IMR-90 (cell line): ENCODE results near the gene MTA3. TPM values are rescaled to one million over a fixed set of nuclear protein-coding genes. Genes with fewer than 3 reads are reported as not detected.
A peak's percentile ranks its signal among the peaks of the same experiment; 100 is the strongest.

Experiments used
- ATAC-seq: fragments of 200-7000 bp; cut with Tn5 transposase; 2 replicates; pipeline ENCODE4 v1.9.1; 2020; ENCODE audit warnings: low read depth, mild to moderate bottlenecking, moderate library complexity
- BruUV-seq: library from RNA; stranded (reverse); fragments of 400-500 nt; replicated peaks from 2 replicates; lab custom pipeline; 2021; lab: Mats Ljungman, UMichigan
- CTCF ChIA-PET: fragments of 300-600 bp; formaldehyde crosslinking; extraction: SDS; loops from one replicate; lab custom pipeline; 2021; ENCODE audit warnings: antibody characterized with exemption; lab: Yijun Ruan, JAX
- POLR2A ChIA-PET: fragments of 300-600 bp; sonication (Branson Sonifier 250); formaldehyde crosslinking; loops from one replicate; lab custom pipeline; 2022; ENCODE audit warnings: antibody characterized with exemption; ENCODE audit not compliant: unreplicated experiment; lab: Charles Lee
- DNase-seq: peaks from one replicate; pipeline ENCODE4 v3.0.0; 2013
- H2AFZ ChIP-seq: replicated peaks from 2 replicates; pipeline ENCODE3; 2013; ENCODE audit warnings: low read length, mild to moderate bottlenecking; ENCODE audit not compliant: poor library complexity
- H2AK5ac ChIP-seq: 2 replicates; pipeline ENCODE4 v1.6.1; 2013; ENCODE audit warnings: low read depth, low read length, inconsistent platforms
- H2AK9ac ChIP-seq: replicated peaks from 2 replicates; pipeline ENCODE3; 2013; ENCODE audit warnings: mild to moderate bottlenecking, low read depth, low read length, moderate library complexity; ENCODE audit not compliant: poor library complexity
- H2BK120ac ChIP-seq: 2 replicates; pipeline ENCODE4 v1.6.1; 2013; ENCODE audit warnings: low read depth, low read length, inconsistent platforms
- H2BK15ac ChIP-seq: 3 replicates; pipeline ENCODE4 v1.6.1; 2013; ENCODE audit warnings: low read depth, low read length, inconsistent platforms
- H2BK20ac ChIP-seq: 2 replicates; pipeline ENCODE4 v1.6.1; 2013; ENCODE audit warnings: low read depth, mild to moderate bottlenecking, inconsistent platforms, low read length, moderate library complexity
- H2BK5ac ChIP-seq: 2 replicates; pipeline ENCODE4 v1.6.1; 2013; ENCODE audit warnings: mild to moderate bottlenecking, low read depth, low read length, inconsistent platforms; ENCODE audit not compliant: poor library complexity, severe bottlenecking
- H3K14ac ChIP-seq: replicated peaks from 2 replicates; pipeline ENCODE4 v1.6.1; 2013; ENCODE audit warnings: low read depth, low read length, inconsistent platforms
- H3K18ac ChIP-seq: 2 replicates; pipeline ENCODE4 v1.6.1; 2013; ENCODE audit warnings: low read depth, low read length, control low read depth
- H3K23ac ChIP-seq: 2 replicates; pipeline ENCODE4 v1.6.1; 2013; ENCODE audit warnings: low read depth, low read length, inconsistent platforms
- H3K27ac ChIP-seq: 2 replicates; pipeline ENCODE4 v1.5.1; 2013; ENCODE audit warnings: mild to moderate bottlenecking, control low read depth, low read length; ENCODE audit not compliant: insufficient read depth
- H3K27me3 ChIP-seq: 2 replicates; pipeline ENCODE4 v1.6.1; 2013; ENCODE audit warnings: low read length; ENCODE audit not compliant: control insufficient read depth, insufficient read depth
- H3K36me3 ChIP-seq: 2 replicates; pipeline ENCODE4 v1.6.1; 2013; ENCODE audit warnings: low read length, mixed read lengths; ENCODE audit not compliant: control insufficient read depth, insufficient read depth
- H3K4ac ChIP-seq: 2 replicates; pipeline ENCODE4 v1.6.1; 2013; ENCODE audit warnings: low read depth, low read length, inconsistent platforms
- H3K4me1 ChIP-seq: 2 replicates; pipeline ENCODE4 v1.6.1; 2013; ENCODE audit warnings: low read length, mixed read lengths; ENCODE audit not compliant: control insufficient read depth, insufficient read depth
- H3K4me2 ChIP-seq: 2 replicates; pipeline ENCODE4 v1.6.1; 2013; ENCODE audit warnings: low read depth, mild to moderate bottlenecking, control low read depth, low read length, moderate library complexity
- H3K4me3 ChIP-seq: 2 replicates; pipeline ENCODE4 v1.5.1; 2013; ENCODE audit warnings: low read depth, mild to moderate bottlenecking, control low read depth, low read length, moderate library complexity; ENCODE audit not compliant: insufficient read depth
- H3K56ac ChIP-seq: 2 replicates; pipeline ENCODE4 v1.6.1; 2013; ENCODE audit warnings: low read length, inconsistent platforms; ENCODE audit not compliant: insufficient read depth; ENCODE audit errors: extremely low read depth
- H3K79me1 ChIP-seq, 2 experiments: 2 replicates each; pipeline ENCODE4 v1.6.1; 2013; ENCODE audit warnings: low read length in 2 of 2, inconsistent platforms in 1 of 2, low read depth in 1 of 2
- H3K9ac ChIP-seq: 2 replicates; pipeline ENCODE4 v1.6.1; 2013; ENCODE audit warnings: low read depth, low read length, control low read depth
- H3K9me1 ChIP-seq: 2 replicates; pipeline ENCODE4 v1.6.1; 2013; ENCODE audit warnings: low read length, inconsistent platforms; ENCODE audit not compliant: insufficient read depth
- H3K9me3 ChIP-seq: 2 replicates; pipeline ENCODE4 v1.6.1; 2013; ENCODE audit warnings: low read length; ENCODE audit not compliant: control insufficient read depth, insufficient read depth
- H4K20me1 ChIP-seq: 2 replicates; pipeline ENCODE4 v1.6.1; 2013; ENCODE audit warnings: low read length, inconsistent platforms; ENCODE audit not compliant: insufficient read depth
- H4K5ac ChIP-seq: 2 replicates; pipeline ENCODE4 v1.6.1; 2013; ENCODE audit warnings: mild to moderate bottlenecking, low read depth, low read length, control low read depth
- H4K8ac ChIP-seq, 2 experiments: 2 replicates each; pipeline ENCODE4 v1.6.1; 2013; ENCODE audit warnings: low read depth in 2 of 2, low read length in 2 of 2, control low read depth in 1 of 2, inconsistent platforms in 1 of 2
- H4K91ac ChIP-seq: 2 replicates; pipeline ENCODE4 v1.6.1; 2013; ENCODE audit warnings: low read depth, low read length, inconsistent platforms; ENCODE audit not compliant: insufficient read depth
- CEBPB ChIP-seq: IDR thresholded peaks from 2 replicates; pipeline ENCODE4 v1.6.1; 2012; ENCODE audit warnings: low read depth, low read length, improper control_type of control experiment
- MAZ ChIP-seq: IDR thresholded peaks from 2 replicates; pipeline ENCODE4 v1.6.1; 2012; ENCODE audit warnings: low read depth, mild to moderate bottlenecking, low read length, improper control_type of control experiment, moderate library complexity, borderline replicate concordance
- NFE2L2 ChIP-seq: fragments of 150-350 bp; IDR thresholded peaks from 2 replicates; pipeline ENCODE4 v1.6.1; 2016; ENCODE audit warnings: low read depth, mild to moderate bottlenecking, low read length
- RAD21 ChIP-seq: IDR thresholded peaks from 2 replicates; pipeline ENCODE4 v1.6.1; 2012; ENCODE audit warnings: low read length, improper control_type of control experiment
- SMC3 ChIP-seq: fragments of 150-350 bp; IDR thresholded peaks from 2 replicates; pipeline ENCODE4 v1.6.1; 2016; ENCODE audit warnings: low read depth, mild to moderate bottlenecking, antibody characterized with exemption, low read length, moderate library complexity
- WGBS, 2 experiments: methylation state at CpG; one replicate each; pipeline versions ENCODE4 v1.1.5 to v1.1.7; 2013; ENCODE audit warnings: missing lambda C conversion rate in 2 of 2; ENCODE audit not compliant: insufficient read length in 1 of 2; ENCODE audit errors: extremely low coverage in 2 of 2; 5-methylcytosine and 5-hydroxymethylcytosine counted together
- dilution Hi-C: fragments of 300-500 bp; cut with HindIII; formaldehyde crosslinking; loops from one replicate; pipeline ENCODE4 v1.14.3; 2018; ENCODE audit warnings: low sequenced_read_pairs; ENCODE audit not compliant: unreplicated experiment
- in situ Hi-C: fragments of 300-500 bp; cut with MboI; formaldehyde crosslinking; loops from 3 replicates; pipeline ENCODE4 v1.14.3; 2019; ENCODE audit warnings: low sequenced_read_pairs, inconsistent platforms, mixed read lengths
- intact Hi-C: fragments of 100-400 bp; cut with micrococcal nuclease; formaldehyde crosslinking; loops from 2 replicates; pipeline ENCODE4 v1.10.0; 2022
- polyA plus RNA-seq, 3 experiments: library from polyadenylated mRNA; depleted of rRNA; stranded (reverse); fragments of >200 nt; gene quantifications; 2 replicates each; pipeline ENCODE4 v1.2.3, GENCODE V29; 2012; ENCODE audit warnings: low replicate concordance in 1 of 3
- total RNA-seq: library from RNA; depleted of rRNA; stranded (reverse); fragments of >200 nt; gene quantifications from 2 replicates; pipeline ENCODE4 v1.2.3, GENCODE V29; 2012
- TF ChIP-seq, protein P1 (sequence below): conservative IDR thresholded peaks from 2 replicates; pipeline ENCODE4 v1.5.1; 2012; ENCODE audit warnings: mild to moderate bottlenecking, low read depth, low read length, improper control_type of control experiment

MTA3 gene
- total and polyA plus RNA-seq, 2 of the 4 experiments (the other 2 are of a cell fraction) = 31.9 to 34.3 TPM

DNA sequence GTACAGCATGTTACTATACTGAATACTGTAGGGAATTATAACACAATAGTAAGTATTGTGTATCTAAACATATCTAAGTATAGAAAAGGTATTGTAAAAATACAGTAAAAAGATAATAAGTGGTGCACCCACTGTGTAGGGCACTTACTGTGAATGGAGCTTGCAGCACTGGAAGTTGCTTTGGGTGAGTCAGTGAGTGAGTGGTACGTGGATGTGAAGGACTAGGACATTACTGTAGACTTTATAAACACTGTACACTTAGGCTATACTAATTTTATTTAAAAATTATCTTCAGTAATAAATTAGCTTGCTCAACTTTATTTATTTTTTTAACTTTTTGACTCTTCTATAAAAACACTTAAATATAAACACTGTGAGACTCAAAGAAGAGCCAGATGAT is 82.6 kb downstream of the MTA3 start:
- Histone ChIP-seq H3K4me2 (no peak overlapping the region), H2AK5ac (no peak overlapping the region), H2BK5ac (no peak overlapping the region), H3K27me3 (no peaks in the 10 kb centered on the region), H3K9me3 (no peaks in the 10 kb centered on the region), H3K9ac (no peak overlapping the region), H4K8ac (no peak overlapping the region), H2AFZ (no peak overlapping the region), H2BK15ac (no peak overlapping the region), H3K4ac (no peak overlapping the region), H4K91ac (no peak overlapping the region), H3K36me3 (peaks cover 5% of the 10 kb centered on the region), H3K23ac (no peak overlapping the region), H3K9me1 (peaks cover 3% of the 10 kb centered on the region), H3K4me1 (peaks cover 2% of the 10 kb centered on the region), H2BK120ac (no peak overlapping the region), H3K14ac (no peak overlapping the region), H4K20me1 (peaks cover 5% of the 10 kb centered on the region; the same call in 1 of the 2 replicates), H2BK20ac (no peak overlapping the region), H3K79me1 (peaks cover 0 to 16% of the 10 kb centered on the region in 2 experiments; a peak in 3 of 4 replicates), H4K5ac (no peak overlapping the region), H3K56ac (no peak overlapping the region), H3K18ac (no peak overlapping the region), H3K27ac (no peak overlapping the region), H2AK9ac (no peak overlapping the region), H3K4me3 (no peak overlapping the region)
- intact Hi-C loops = no loop called here
- ChIA-PET POLR2A (no interaction called here), CTCF (interaction anchor here (0.8 to 1.0 kb wide), 2 partner anchors 10 to 12 kb away, joined by 3 read pairs; no protein-coding TSS in a partner anchor)
- ATAC-seq (peak; percentile 91), DNase-seq (peak; percentile 72)
- dilution Hi-C loops = no loop called here
- TF ChIP-seq RAD21 = no peak
- TF ChIP-seq, protein P1, sequence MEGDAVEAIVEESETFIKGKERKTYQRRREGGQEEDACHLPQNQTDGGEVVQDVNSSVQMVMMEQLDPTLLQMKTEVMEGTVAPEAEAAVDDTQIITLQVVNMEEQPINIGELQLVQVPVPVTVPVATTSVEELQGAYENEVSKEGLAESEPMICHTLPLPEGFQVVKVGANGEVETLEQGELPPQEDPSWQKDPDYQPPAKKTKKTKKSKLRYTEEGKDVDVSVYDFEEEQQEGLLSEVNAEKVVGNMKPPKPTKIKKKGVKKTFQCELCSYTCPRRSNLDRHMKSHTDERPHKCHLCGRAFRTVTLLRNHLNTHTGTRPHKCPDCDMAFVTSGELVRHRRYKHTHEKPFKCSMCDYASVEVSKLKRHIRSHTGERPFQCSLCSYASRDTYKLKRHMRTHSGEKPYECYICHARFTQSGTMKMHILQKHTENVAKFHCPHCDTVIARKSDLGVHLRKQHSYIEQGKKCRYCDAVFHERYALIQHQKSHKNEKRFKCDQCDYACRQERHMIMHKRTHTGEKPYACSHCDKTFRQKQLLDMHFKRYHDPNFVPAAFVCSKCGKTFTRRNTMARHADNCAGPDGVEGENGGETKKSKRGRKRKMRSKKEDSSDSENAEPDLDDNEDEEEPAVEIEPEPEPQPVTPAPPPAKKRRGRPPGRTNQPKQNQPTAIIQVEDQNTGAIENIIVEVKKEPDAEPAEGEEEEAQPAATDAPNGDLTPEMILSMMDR = no peak
- no peak for TF ChIP-seq CEBPB
- TF ChIP-seq NFE2L2 = no peak
- TF ChIP-seq SMC3 = no peak
- TF ChIP-seq MAZ = no peak
- no CpG with 5 or more reads among the region's 1 CpG for WGBS, 2 experiments
- no TSS peak for BruUV-seq
- in situ Hi-C loops = loop anchor here (25.0 kb wide), 1 partner anchor 789 kb away; no protein-coding TSS in a partner anchor
